ENCODE results near the gene GRIK1.

GRIK1 gene

GRCh38 chr21:29920938-29921337 is 18.9 kb downstream of the GRIK1 start:
- TF ChIP-seq CTCF (IDR thresholded peaks at IDR 0.05; ENCODE audit: low read depth, low read length), result no peak
- no peak overlapping the region for H3K4me3 ChIP-seq (ENCODE audit: low read depth, low read length)

- H3K4me3 ChIP-seq (ENCODE audit: low read depth, low read length), result no peak overlapping the region
- TF ChIP-seq CTCF (IDR thresholded peaks at IDR 0.05; ENCODE audit: low read depth, low read length), result no peak
Measured at GRCh38 chr21:29914326-29914725, 25.5 kb downstream of the GRIK1 start.

GRCh38 chr21:29909571-29909970 is 30.2 kb downstream of the GRIK1 start:
- no peak for TF ChIP-seq CTCF (IDR thresholded peaks at IDR 0.05; ENCODE audit: low read depth, low read length)
- no peak overlapping the region for H3K4me3 ChIP-seq (ENCODE audit: low read depth, low read length)

DNA sequence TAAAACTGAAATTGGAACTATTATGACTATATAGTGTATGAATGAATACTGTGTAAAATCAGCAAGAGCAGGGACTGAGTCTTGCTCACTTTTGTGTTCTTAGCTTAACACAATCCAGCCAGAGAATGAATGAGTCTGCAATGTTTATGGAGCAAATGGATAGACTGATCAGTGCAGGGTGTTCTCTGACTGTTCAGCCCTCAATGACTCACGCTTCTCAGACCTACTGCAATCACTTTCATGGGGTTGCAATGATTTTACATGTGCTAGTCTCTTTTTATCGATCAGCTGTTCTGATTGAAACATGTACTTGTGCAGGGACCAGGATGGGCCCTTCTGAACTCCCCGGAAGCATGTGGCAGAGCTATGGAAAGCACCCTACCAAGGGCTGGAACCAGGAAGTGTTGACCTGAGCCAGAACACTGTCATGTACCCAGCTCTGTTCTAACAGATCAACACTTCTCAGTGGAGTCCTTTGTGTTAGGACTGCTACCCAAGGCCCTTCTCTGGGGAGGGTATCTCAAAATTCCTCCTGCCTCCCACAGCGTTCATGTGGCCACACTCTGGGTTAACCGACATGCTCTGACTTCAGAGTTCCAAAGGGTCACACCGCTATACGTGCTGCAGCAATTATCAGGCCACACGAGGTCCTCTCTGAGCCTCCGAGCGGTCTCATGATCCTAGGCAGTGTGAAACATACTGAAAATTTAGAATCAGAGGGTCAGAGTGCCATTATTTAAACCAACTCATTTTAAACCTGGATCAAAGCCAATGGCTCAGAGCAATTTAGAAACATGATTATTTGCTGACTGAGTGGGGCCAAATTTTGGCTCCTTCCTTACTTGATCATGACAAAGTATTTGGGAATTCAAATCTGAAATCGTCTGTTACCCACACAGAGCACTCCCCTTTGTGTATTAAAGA is 35.2 kb downstream of the GRIK1 start:
- no peak overlapping the region for H3K4me3 ChIP-seq (ENCODE audit: low read depth, low read length)
- TF ChIP-seq CTCF (IDR thresholded peaks at IDR 0.05; ENCODE audit: low read depth, low read length), result no peak

DNA sequence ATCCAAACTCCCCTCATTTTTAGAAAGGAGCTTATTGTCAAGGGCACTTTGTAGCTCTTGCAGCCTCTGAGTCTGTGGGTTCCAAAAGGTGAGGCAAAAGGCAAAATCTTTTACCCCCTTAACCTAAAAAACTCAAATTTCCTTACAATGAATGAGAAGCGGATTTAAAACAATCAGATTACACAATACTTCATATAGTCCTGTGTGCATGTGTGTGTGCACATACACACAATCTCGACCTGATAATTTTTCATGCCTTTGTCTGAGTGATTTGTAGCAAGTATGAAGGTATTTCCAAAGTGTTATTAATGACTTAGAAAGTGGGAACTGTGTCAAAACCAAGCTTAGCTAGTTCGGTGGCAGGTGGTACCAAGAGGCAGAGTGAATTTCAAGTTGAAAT is 42.9 kb downstream of the GRIK1 start:
- H3K4me3 ChIP-seq (ENCODE audit: low read depth, low read length), result no peak overlapping the region
- TF ChIP-seq CTCF (IDR thresholded peaks at IDR 0.05; ENCODE audit: low read depth, low read length), result no peak

DNA sequence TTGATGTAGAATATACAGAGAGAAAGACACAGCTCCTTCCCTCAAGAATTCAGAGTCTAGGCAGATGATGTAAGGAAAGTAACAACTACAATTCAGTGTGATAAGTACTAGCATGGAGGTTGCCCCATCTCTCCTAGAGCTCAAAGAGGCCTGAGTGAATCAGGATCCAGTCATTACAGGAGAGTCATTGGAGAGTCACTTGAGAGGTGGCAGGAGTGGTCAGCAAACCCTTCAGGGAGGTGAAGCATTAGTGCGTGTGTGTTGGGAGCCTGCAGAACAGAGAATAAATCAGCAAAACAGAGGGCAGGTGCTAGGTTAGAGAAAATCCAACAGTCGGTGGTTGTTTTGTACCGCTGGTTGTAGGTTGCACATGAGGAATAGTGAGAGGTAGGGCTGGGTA is 46.1 kb downstream of the GRIK1 start:
- H3K4me3 ChIP-seq (ENCODE audit: low read depth, low read length), result no peak overlapping the region
- no peak for TF ChIP-seq CTCF (IDR thresholded peaks at IDR 0.05; ENCODE audit: low read depth, low read length)

GRCh38 chr21:29892379-29892778 is 47.4 kb downstream of the GRIK1 start:
- H3K4me3 ChIP-seq (ENCODE audit: low read depth, low read length), result no peak overlapping the region
- TF ChIP-seq CTCF (IDR thresholded peaks at IDR 0.05; ENCODE audit: low read depth, low read length), result no peak

All from WI38 (cell line).